ENCODE measurements around the gene PEX13. TPM values are rescaled to one million over a fixed set of nuclear protein-coding genes. Genes with fewer than 3 reads are reported as not detected.

PEX13 gene
- total and polyA plus RNA-seq, 10 of the 15 experiments (the other 5 are each of a cell fraction or from before 2014, with no cell fraction given) = 2.6 to 27.6 (median 17.8) TPM

DNA sequence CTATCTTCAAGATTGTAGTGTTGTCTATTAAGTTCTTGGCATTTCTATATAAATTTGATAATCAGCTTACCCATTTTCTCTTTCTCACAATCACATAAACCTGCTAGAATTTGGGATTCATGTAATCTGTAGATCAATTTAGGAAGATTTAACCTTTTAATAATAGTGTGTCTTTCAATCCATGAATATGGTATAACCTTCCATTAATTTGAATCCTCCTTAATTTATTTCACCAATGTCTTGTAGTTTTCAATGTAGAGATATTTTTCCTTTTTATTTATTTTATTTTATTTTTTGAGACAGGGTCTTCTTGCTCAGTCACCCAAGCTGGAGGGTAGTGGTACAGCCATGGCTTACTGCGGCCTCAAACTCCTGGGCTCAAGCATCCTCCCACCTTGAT, 68.4 kb downstream of the PEX13 start:
- H2AFZ ChIP-seq (ENCODE audit: control insufficient read depth, low read depth, low read length) = no peak overlapping the region

DNA sequence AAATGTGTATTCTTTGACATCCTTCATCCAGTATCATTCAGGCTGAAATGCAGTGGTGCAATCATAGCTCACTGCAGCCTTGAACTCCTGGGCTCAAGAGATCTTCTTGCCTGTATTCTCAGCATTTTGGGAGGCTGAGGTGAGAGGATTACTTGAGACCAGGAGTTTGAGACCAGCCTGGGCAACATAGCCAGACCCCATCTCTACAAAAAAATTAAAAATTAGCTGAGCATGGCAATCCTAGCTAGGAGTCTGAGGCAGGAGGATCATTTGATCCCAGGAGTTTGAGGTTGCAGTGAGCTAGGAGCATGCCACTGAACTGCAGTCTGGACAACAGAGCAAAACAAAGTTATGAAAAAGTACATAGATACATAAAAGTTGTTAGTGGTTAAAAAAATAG, 72.3 kb downstream of the PEX13 start:
- no peak overlapping the region for H2AFZ ChIP-seq (ENCODE audit: control insufficient read depth, low read depth, low read length)
- no peak overlapping the region for H3K4me2 ChIP-seq (ENCODE audit: control insufficient read depth, insufficient read depth)
- H3K9ac ChIP-seq (ENCODE audit: control insufficient read depth, insufficient read depth, low read length) = no peak overlapping the region
- H3K36me3 ChIP-seq (ENCODE audit: control insufficient read depth in 2 of 2, insufficient read depth in 2 of 2, low read length in 1 of 2) = no peaks in the 10 kb centered on the region
- in situ Hi-C loops (cut with MboI) = no loop called here
- TF ChIP-seq STAT3 (IDR thresholded peaks at IDR 0.05; ENCODE audit: low read depth, low read length) = no peak
- TF ChIP-seq PML (IDR thresholded peaks at IDR 0.05; ENCODE audit: low read length) = no peak
- no peak for TF ChIP-seq NR2C2 (IDR thresholded peaks at IDR 0.05; ENCODE audit: borderline replicate concordance, control insufficient read depth, insufficient read length, low read depth)
- no peak overlapping the region for H3K27ac ChIP-seq (ENCODE audit: control insufficient read depth, insufficient read depth)
- H3K27me3 ChIP-seq (replicated peaks in 1 of 2; ENCODE audit: control insufficient read depth in 2 of 2, insufficient read depth in 2 of 2, low read length in 1 of 2) = no peaks in the 10 kb centered on the region
- BruUV-seq (replicated peaks) = no TSS peak
- no peaks in the 10 kb centered on the region for H3K79me2 ChIP-seq (ENCODE audit: control insufficient read depth, insufficient read depth, low read length)
- no peaks in the 10 kb centered on the region for H3K9me3 ChIP-seq (replicated peaks; ENCODE audit: control insufficient read depth, insufficient read depth, low read length)
- ATAC-seq (no peak), FAIRE-seq (no peak), DNase-seq (ENCODE audit: low read depth, low spot score) (no peak)
- ChIA-PET SMC1A (ENCODE audit: uncharacterized antibody, unreplicated experiment) (no interaction called here), CTCF (no interaction called here), POLR2A (no interaction called here), RAD21 (ENCODE audit: unreplicated experiment) (no interaction called here)
- intact Hi-C loops (cut with micrococcal nuclease; ENCODE audit: unreplicated experiment) = no loop called here
- no peaks in the 10 kb centered on the region for H4K20me1 ChIP-seq (ENCODE audit: control insufficient read depth, insufficient read depth)
- H3K4me3 ChIP-seq = no peak overlapping the region
- H3K4me1 ChIP-seq (ENCODE audit: control insufficient read depth, insufficient read depth, low read length) = no peaks in the 10 kb centered on the region

More for the DNA sequence above, 68.4 kb downstream of the PEX13 start:
- no peak for DNase-seq (ENCODE audit: low read depth, low spot score)
- H3K4me2 ChIP-seq (ENCODE audit: control insufficient read depth, insufficient read depth) = no peak overlapping the region
- no peak for ATAC-seq
- H3K36me3 ChIP-seq (ENCODE audit: control insufficient read depth in 2 of 2, insufficient read depth in 2 of 2, low read length in 1 of 2) = no peaks in the 10 kb centered on the region
- H3K79me2 ChIP-seq (ENCODE audit: control insufficient read depth, insufficient read depth, low read length) = no peaks in the 10 kb centered on the region
- TF ChIP-seq TCF3 (IDR thresholded peaks at IDR 0.05; ENCODE audit: borderline replicate concordance, insufficient read depth, low read depth, low read length) (no peak), HDAC6 (IDR thresholded peaks at IDR 0.05; ENCODE audit: unreplicated experiment) (no peak), CHD2 (IDR thresholded peaks at IDR 0.05; ENCODE audit: borderline replicate concordance, low read depth, low read length) (no peak), BMI1 (IDR thresholded peaks at IDR 0.05; ENCODE audit: borderline replicate concordance) (no peak)
- no peak overlapping the region for H3K27ac ChIP-seq (ENCODE audit: control insufficient read depth, insufficient read depth)
- H3K9me3 ChIP-seq (replicated peaks; ENCODE audit: control insufficient read depth, insufficient read depth, low read length) = no peaks in the 10 kb centered on the region
- H3K27me3 ChIP-seq (replicated peaks in 1 of 2; ENCODE audit: control insufficient read depth in 2 of 2, insufficient read depth in 2 of 2, low read length in 1 of 2) = no peaks in the 10 kb centered on the region
- H3K4me3 ChIP-seq = no peak overlapping the region
- H3K9ac ChIP-seq (ENCODE audit: control insufficient read depth, insufficient read depth, low read length) = no peak overlapping the region
- RAD21 ChIA-PET (ENCODE audit: unreplicated experiment) = no interaction called here
- 96% methylated on average over 1 of the region's 1 CpG for WGBS (ENCODE audit: insufficient coverage, insufficient replicate concordance, low lambda C conversion rate, missing lambda C conversion rate)
- SMC1A ChIA-PET (ENCODE audit: uncharacterized antibody, unreplicated experiment) = interaction anchor here (1.2 kb wide), 1 partner anchor 13 kb away, joined by 4 read pairs; no protein-coding TSS in a partner anchor
- CTCF ChIA-PET = interaction anchor here (1.5 kb wide), 1 partner anchor 11 kb away, joined by 3 read pairs; no protein-coding TSS in a partner anchor
- BruUV-seq (replicated peaks) = no TSS peak
- no peaks in the 10 kb centered on the region for H4K20me1 ChIP-seq (ENCODE audit: control insufficient read depth, insufficient read depth)
- in situ Hi-C loops (cut with MboI) = no loop called here
- no peaks in the 10 kb centered on the region for H3K4me1 ChIP-seq (ENCODE audit: control insufficient read depth, insufficient read depth, low read length)
- FAIRE-seq = no peak
- intact Hi-C loops (cut with micrococcal nuclease; ENCODE audit: unreplicated experiment) = no loop called here
- POLR2A ChIA-PET = no interaction called here

Data from GM12878 (cell line).